Cardiac fibroblast (primary cell): ENCODE data around the gene EHMT1.

Experiments used
- DNase-seq, 2 donors: peaks; one replicate each; pipeline versions ENCODE4 v3.0.0 to v3.0.0-alpha.2; 2010; ENCODE audit warnings: low read depth in 2 of 2
- H3K4me3 ChIP-seq, 2 donors: replicated peaks in 1 of 2; 1 replicate in 1 of 2; 2 replicates in 1 of 2; pipeline ENCODE4 v1.5.1; 2011; ENCODE audit warnings: low read depth in 2 of 2, low read length in 2 of 2, mild to moderate bottlenecking in 2 of 2, moderate library complexity in 1 of 2
- TF ChIP-seq, protein P1 (sequence below): IDR thresholded peaks from one replicate; pipeline ENCODE4 v1.5.1; 2011; ENCODE audit warnings: low read depth, mild to moderate bottlenecking, low read length, inconsistent platforms

EHMT1 gene

DNA sequence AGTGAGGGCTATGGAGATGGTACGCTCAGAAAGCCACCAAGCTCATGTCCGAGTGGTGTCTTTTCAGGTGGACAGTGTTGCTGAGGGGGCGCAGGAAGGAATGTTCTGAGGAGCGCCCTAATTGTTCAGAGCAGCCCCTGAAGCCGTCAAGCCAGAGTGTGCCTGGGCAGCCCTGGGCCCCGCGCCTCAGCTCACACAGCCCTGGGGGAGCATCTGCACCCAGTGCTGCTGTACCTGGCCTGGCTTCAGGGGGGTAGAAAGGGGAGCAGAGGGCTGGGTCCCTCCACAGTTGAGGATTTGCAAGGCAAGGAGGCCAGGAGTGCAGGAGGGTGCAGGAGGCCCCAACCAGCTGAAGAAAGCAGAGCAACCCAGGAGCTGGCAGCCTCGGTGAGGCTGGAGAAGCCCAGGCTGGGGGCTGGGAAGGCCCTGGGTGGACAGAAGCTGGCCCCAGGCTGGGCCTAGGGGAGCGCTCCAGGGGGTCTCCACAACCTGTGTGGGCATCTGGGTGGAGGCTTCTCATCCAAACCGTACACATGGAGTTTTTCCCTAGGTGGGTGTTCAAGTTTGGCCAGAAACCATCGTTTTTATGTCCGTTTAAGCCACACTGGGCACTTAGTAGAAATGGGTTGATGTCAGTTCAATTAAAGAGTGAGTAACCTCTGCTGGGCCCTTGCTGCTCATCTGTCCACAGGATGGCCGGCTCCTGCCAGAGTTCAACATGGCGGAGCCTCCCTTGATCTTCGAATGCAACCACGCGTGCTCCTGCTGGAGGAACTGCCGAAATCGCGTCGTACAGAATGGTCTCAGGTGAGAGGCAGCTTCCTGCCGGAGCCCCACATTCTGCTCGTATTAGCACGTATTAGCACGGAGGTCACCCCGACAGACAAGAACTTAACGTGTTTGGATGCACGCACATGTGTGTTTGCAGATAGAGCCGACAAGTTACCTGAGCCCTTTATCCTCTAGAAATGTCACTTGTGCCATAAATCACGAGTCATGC is 196.8 kb downstream of the EHMT1 start:
- H3K4me3 ChIP-seq = no peak overlapping the region
- DNase-seq = no peak
- TF ChIP-seq, protein P1, sequence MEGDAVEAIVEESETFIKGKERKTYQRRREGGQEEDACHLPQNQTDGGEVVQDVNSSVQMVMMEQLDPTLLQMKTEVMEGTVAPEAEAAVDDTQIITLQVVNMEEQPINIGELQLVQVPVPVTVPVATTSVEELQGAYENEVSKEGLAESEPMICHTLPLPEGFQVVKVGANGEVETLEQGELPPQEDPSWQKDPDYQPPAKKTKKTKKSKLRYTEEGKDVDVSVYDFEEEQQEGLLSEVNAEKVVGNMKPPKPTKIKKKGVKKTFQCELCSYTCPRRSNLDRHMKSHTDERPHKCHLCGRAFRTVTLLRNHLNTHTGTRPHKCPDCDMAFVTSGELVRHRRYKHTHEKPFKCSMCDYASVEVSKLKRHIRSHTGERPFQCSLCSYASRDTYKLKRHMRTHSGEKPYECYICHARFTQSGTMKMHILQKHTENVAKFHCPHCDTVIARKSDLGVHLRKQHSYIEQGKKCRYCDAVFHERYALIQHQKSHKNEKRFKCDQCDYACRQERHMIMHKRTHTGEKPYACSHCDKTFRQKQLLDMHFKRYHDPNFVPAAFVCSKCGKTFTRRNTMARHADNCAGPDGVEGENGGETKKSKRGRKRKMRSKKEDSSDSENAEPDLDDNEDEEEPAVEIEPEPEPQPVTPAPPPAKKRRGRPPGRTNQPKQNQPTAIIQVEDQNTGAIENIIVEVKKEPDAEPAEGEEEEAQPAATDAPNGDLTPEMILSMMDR = no peak

DNA sequence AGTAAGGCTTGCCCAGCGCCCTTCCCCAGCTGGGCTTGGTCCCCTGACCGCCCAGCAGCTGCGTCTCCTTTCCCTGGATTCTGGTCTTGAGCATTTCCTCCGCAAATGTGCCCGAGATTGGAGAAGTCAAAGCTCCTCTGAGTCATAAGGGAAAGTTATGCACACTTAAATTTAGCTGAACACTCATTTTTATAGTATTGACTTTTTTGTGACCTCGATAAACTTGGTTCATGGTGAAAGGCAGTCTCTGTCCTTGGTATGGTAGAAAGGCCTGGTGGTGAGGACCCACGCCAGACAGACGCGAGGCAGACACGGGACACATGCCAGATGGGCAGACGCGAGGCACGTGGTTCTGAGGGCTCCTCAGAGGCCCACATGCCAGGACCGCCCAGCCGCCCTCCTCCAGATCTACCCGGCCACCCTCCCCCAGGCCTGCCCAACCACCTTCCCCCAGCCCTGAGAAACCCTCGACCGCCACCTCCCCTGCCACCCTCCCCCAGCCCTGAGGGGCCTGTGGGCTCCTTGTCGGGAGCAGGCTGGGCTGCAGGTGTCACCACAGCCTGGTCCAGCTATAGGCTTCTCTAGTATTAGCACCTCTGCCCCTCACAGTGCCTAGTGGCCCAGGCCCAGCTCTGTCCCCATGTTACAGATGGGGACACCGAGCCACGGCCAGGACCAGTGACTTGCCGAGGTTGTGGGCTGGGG is 197.9 kb downstream of the EHMT1 start:
- no peak for DNase-seq
- TF ChIP-seq, protein P1 = no peak
- no peak overlapping the region for H3K4me3 ChIP-seq

DNA sequence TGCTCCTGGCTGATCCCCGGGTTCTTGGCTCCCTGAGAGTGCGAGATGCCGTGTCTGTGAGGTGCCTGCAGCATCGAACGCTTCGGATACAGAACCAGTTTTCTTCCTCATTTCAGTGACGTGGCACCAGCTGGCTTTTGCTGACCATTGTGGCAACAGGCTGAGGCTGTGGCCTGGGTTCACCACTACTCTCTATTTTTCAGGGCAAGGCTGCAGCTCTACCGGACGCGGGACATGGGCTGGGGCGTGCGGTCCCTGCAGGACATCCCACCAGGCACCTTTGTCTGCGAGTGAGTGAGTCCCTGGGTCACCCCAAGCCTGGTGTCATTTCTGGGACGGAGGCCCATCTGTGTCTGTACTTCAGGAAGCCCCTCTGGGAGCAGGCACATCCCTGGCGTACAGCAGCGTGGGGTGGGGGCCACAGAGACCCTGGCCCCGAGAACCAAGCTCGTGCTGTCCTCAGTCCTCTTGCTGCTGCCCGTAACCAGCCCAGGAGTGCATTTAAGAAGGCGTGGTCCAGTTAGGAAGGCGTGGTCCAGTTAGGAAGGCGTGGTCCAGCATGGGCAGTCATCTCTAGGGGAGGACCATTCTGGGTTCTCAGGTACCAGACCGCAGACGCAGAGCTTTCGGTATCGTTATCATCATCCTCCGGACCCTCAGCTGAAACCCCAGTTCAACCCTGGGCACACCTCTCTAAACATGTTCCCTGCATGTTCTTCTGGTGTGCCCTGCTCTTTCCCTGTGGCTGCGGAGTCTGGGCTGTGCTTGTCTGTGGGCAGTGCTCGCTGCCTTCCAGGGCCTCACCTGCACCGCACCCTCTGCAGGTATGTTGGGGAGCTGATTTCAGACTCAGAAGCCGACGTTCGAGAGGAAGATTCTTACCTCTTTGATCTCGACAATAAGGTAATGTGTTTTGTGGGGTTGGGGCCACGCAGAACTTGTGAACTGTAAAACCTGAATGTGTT is 198.7 kb downstream of the EHMT1 start:
- no peak for DNase-seq
- TF ChIP-seq, protein P1 = no peak
- no peak overlapping the region for H3K4me3 ChIP-seq

DNA sequence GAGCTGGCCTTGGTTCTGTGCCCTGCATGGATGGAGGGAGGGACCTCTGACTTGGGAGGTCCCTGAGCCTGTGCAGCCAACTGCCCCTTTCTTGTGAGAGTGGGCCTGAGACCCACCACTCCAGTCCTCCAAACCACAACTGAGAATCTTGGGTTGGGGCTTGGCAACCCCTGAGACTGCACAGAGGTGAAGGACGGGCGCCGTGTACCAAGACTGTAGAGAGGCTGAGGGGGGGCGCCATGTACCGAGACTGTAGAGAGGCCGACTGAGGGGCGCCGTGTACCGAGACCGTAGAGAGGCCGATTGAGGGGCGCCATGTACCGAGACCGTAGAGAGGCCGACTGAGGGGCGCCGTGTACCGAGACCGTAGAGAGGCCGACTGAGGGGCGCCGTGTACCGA is 199.5 kb downstream of the EHMT1 start:
- DNase-seq = no peak
- no peak overlapping the region for H3K4me3 ChIP-seq
- TF ChIP-seq, protein P1 = no peak

DNA sequence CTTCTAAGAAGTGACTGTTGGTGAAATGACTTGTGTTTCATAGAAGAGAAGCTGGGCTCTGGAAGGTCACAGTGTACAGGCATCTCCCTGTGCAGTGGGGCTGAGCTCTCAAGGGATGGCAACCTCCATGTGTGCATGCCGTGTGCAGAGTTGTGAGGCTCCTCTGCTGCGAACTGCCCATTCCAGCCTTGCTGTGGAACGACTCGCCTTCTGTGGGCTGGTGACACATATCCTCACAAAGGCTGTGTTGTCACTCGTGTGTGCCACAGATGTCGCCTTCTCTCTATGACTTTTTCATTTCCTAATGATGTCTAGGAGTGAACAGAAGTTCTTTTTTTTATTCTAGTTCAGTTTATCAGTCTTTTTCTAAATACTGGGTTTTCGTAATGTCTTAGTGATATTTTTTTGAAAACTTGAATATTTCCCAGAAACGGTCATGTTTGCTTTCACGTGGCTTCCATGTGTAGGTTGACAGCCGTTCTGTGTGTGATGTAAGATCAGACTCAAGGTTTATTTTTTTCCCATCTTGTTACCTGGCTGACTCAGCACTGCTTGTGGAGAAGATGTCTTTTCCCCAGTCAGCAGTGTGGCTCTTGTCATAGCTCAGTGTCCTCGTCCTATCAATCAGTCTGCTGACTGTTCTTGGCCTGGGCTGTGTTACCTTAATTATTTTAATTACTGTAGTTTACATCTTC is 201.5 kb downstream of the EHMT1 start:
- TF ChIP-seq, protein P1 = no peak
- H3K4me3 ChIP-seq = no peak overlapping the region
- no peak for DNase-seq
